HepG2 (cell line): ENCODE results near the gene DPM2. TPM values are rescaled to one million over a fixed set of nuclear protein-coding genes. Genes with fewer than 3 reads are reported as not detected.
A peak's percentile ranks its signal among the peaks of the same experiment; 100 is the strongest.

Experiments
- ARHGAP35 ChIP-seq: sonication (generic); formaldehyde crosslinking; IDR thresholded peaks from 2 replicates; pipeline ENCODE4 v1.9.0; 2022; ENCODE audit warnings: mild to moderate bottlenecking, inconsistent platforms, moderate library complexity, missing genetic modification reagents, borderline replicate concordance
- CBX2 ChIP-seq, 2 experiments: fragments of 200-600 bp in 1 of 2; sonication (generic); formaldehyde crosslinking in 1 of 2; IDR thresholded peaks; 2 replicates each; pipeline versions ENCODE4 v1.7.0 to v1.8.1; 2018 to 2022; ENCODE audit warnings: low read depth in 2 of 2, low read length in 1 of 2, mild to moderate bottlenecking in 1 of 2, missing genetic modification reagents in 1 of 2
- CREB1 ChIP-seq, 2 experiments: fragments of 450-650 bp in 1 of 2; IDR thresholded peaks; 2 replicates each; pipeline ENCODE4 v1.6.1; 2016 to 2017; ENCODE audit warnings: control low read depth in 1 of 2, mild to moderate bottlenecking in 1 of 2, missing compliant biosample characterization in 1 of 2, missing genetic modification characterization in 1 of 2
- DNMT3B ChIP-seq: conservative IDR thresholded peaks from 2 replicates; pipeline ENCODE4 v1.6.1; 2016; ENCODE audit warnings: missing biosample characterization, control low read depth
- ELF1 ChIP-seq: sonication (generic); formaldehyde crosslinking; IDR thresholded peaks from 2 replicates; pipeline ENCODE4 v1.4.0; 2020; ENCODE audit warnings: missing genetic modification reagents
- ERF ChIP-seq: IDR thresholded peaks from 2 replicates; pipeline ENCODE4 v1.6.1; 2018; ENCODE audit warnings: missing biosample characterization, missing genetic modification reagents
- KLF16 ChIP-seq, 2 experiments: sonication (generic) in 1 of 2; formaldehyde crosslinking in 1 of 2; IDR thresholded peaks; 2 replicates each; pipeline versions ENCODE4 v1.6.1 to v1.8.0; 2016 to 2023; ENCODE audit warnings: missing genetic modification reagents in 2 of 2, missing compliant biosample characterization in 1 of 2
- NCOR1 ChIP-seq: fragments of 200-600 bp; sonication (generic); IDR thresholded peaks from 2 replicates; pipeline ENCODE4 v1.7.0; 2017; ENCODE audit warnings: antibody characterized with exemption, low read length, borderline replicate concordance
- NR2F6 ChIP-seq, 2 experiments: IDR thresholded peaks; 2 replicates each; pipeline ENCODE4 v1.6.1; 2016; ENCODE audit warnings: antibody characterized with exemption in 1 of 2, mild to moderate bottlenecking in 1 of 2
- TRIM22 ChIP-seq: fragments of 450-650 bp; IDR thresholded peaks from 2 replicates; pipeline ENCODE4 v1.6.1; 2017
- TRIM24 ChIP-seq: sonication (generic); formaldehyde crosslinking; IDR thresholded peaks from 2 replicates; pipeline ENCODE4 v1.8.0; 2022; ENCODE audit warnings: mild to moderate bottlenecking, missing genetic modification reagents
- TSC22D2 ChIP-seq: sonication (generic); formaldehyde crosslinking; IDR thresholded peaks from 2 replicates; pipeline ENCODE4 v1.5.1; 2020; ENCODE audit warnings: missing genetic modification reagents, mild to moderate bottlenecking, borderline replicate concordance
- ZFP91 ChIP-seq: sonication (generic); formaldehyde crosslinking; IDR thresholded peaks from 2 replicates; pipeline ENCODE4 v1.9.0; 2022; ENCODE audit warnings: missing genetic modification reagents, mild to moderate bottlenecking, borderline replicate concordance
- ZFX ChIP-seq: sonication (generic); formaldehyde crosslinking; IDR thresholded peaks from 2 replicates; pipeline ENCODE4 v1.4.0; 2020; ENCODE audit warnings: mild to moderate bottlenecking, low read depth, missing genetic modification reagents, moderate library complexity
- ZNF124 ChIP-seq: sonication (generic); formaldehyde crosslinking; IDR thresholded peaks from 2 replicates; pipeline ENCODE4 v1.4.0; 2020; ENCODE audit warnings: missing genetic modification reagents
- ZNF563 ChIP-seq: sonication (generic); formaldehyde crosslinking; IDR thresholded peaks from 2 replicates; pipeline ENCODE4 v1.8.0; 2022; ENCODE audit warnings: mild to moderate bottlenecking, moderate library complexity, missing genetic modification reagents
- ZNF572 ChIP-seq: sonication (generic); formaldehyde crosslinking; IDR thresholded peaks from 2 replicates; pipeline ENCODE4 v1.5.1; 2020; ENCODE audit warnings: mild to moderate bottlenecking, missing genetic modification reagents
- ZNF607 ChIP-seq: sonication (generic); formaldehyde crosslinking; IDR thresholded peaks from 2 replicates; pipeline ENCODE4 v1.5.1; 2020; ENCODE audit warnings: missing genetic modification reagents, mild to moderate bottlenecking, borderline replicate concordance
- polyA plus RNA-seq, 8 experiments: library from polyadenylated mRNA; depleted of rRNA in 3 of 8; stranded (reverse) in 7 of 8; unstranded in 1 of 8; fragments of >200 nt; fragmentation: Illumina TruSeq in 4 of 8; extraction: Trizol in 4 of 8; gene quantifications; 2 replicates each; pipeline versions ENCODE4 v1.2.1 to v1.2.3, GENCODE V29; 2011 to 2016; ENCODE audit warnings: low read depth in 4 of 8, missing spikeins in 1 of 8, mixed read lengths in 1 of 8; ENCODE audit not compliant: insufficient read depth in 1 of 8
- total RNA-seq, 5 experiments: library from RNA; depleted of rRNA; stranded (reverse); fragments of >200 nt; fragmentation: Illumina TruSeq; extraction: Trizol; gene quantifications; 2 replicates each; pipeline ENCODE4 v1.2.3, GENCODE V29; 2016; ENCODE audit warnings: low read depth in 1 of 5
- TF ChIP-seq, protein P1 (sequence below): IDR thresholded peaks from 2 replicates; pipeline ENCODE4 v1.6.1; 2012; ENCODE audit warnings: low read length, improper control_type of control experiment
- TF ChIP-seq, protein P2 (sequence below): sonication (generic); formaldehyde crosslinking; conservative IDR thresholded peaks from 2 replicates; pipeline ENCODE4 v1.8.0; 2022; ENCODE audit warnings: mild to moderate bottlenecking, moderate library complexity, missing genetic modification reagents

DPM2 gene
- total and polyA plus RNA-seq, 2 of the 13 experiments (the other 11 are each of a cell fraction or from before 2014, with no cell fraction given) = 24.8 to 35.3 TPM

DNA sequence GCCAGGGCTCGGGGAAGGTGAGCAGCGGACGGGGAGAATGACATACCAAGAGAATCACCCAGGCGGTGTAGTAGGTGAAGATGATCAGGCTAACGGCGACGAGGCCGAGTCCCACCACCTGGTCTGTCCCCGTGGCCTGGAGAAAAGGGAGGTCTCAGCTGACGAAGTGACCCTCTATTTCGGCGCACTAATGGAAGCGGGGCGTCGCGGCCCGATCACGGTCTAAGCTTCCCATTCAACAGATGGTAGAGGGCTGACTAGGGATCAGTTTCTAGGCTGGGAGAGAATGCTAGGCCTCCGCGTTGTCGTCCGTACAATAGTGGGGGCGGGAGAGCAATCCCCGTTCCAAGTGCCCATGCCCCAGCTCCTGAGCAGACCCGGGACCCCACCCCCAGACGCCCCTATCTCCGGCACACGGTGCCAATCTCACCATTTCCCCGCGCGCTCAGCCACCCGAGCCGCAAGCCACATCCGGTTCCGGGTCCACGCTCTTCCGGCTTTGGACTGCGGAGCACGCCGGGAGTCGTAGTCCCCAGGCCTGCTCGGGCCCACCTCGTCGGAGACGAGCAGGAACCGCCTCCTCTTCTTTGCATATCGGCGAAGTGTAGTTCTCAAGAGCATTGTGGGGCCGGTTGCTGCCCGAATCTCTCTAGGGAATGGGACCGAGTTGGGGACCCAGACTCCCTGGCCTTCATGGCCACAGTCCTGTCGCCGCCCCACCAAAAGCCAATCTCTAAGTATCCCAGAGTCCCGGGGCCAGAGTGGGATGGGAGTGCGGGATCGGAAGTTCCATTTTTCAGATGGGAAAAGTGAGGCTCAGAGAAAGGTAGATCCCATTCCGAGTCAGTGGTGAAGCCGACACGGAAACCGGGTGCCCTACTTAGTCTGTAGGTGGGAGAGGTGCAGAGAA, at the start of gene DPM2 (continued):
- TF ChIP-seq, protein P1, sequence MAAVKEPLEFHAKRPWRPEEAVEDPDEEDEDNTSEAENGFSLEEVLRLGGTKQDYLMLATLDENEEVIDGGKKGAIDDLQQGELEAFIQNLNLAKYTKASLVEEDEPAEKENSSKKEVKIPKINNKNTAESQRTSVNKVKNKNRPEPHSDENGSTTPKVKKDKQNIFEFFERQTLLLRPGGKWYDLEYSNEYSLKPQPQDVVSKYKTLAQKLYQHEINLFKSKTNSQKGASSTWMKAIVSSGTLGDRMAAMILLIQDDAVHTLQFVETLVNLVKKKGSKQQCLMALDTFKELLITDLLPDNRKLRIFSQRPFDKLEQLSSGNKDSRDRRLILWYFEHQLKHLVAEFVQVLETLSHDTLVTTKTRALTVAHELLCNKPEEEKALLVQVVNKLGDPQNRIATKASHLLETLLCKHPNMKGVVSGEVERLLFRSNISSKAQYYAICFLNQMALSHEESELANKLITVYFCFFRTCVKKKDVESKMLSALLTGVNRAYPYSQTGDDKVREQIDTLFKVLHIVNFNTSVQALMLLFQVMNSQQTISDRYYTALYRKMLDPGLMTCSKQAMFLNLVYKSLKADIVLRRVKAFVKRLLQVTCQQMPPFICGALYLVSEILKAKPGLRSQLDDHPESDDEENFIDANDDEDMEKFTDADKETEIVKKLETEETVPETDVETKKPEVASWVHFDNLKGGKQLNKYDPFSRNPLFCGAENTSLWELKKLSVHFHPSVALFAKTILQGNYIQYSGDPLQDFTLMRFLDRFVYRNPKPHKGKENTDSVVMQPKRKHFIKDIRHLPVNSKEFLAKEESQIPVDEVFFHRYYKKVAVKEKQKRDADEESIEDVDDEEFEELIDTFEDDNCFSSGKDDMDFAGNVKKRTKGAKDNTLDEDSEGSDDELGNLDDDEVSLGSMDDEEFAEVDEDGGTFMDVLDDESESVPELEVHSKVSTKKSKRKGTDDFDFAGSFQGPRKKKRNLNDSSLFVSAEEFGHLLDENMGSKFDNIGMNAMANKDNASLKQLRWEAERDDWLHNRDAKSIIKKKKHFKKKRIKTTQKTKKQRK = no peak
- TF ChIP-seq TRIM24 (CRISPR knock-in tag) (no peak), ARHGAP35 (CRISPR knock-in tag) (no peak), TSC22D2 (CRISPR knock-in tag) (no peak), KLF16 (CRISPR knock-in tag; IDR thresholded peaks at IDR 0.05) (peak in 1 of 2 experiments; percentile 83; a peak in 2 of 4 replicates), CREB1 (IDR thresholded peaks at IDR 0.05) (no peak), CREB1 (CRISPR knock-in tag; IDR thresholded peaks at IDR 0.05) (peak; percentile 91; the same call in 1 of the 2 replicates), ZFP91 (CRISPR knock-in tag) (peak; percentile 64; the same call in 1 of the 2 replicates), ZNF563 (CRISPR knock-in tag) (peak; percentile 41; the same call in 1 of the 2 replicates), TRIM22 (no peak), ZNF572 (CRISPR knock-in tag) (peak; percentile 88; the same call in 1 of the 2 replicates), CBX2 (IDR thresholded peaks at IDR 0.05; ENCODE audit: low read depth, low read length) (no peak), CBX2 (CRISPR knock-in tag; IDR thresholded peaks at IDR 0.05; ENCODE audit: low read depth) (no peak), ERF (CRISPR knock-in tag) (peak; percentile 70; the same call in 1 of the 2 replicates), ZNF124 (CRISPR knock-in tag) (no peak), ZFX (peak; percentile 91), NCOR1 (no peak), NR2F6 (IDR thresholded peaks at IDR 0.05) (no peak), NR2F6 (CRISPR knock-in tag; IDR thresholded peaks at IDR 0.05) (no peak), DNMT3B (no peak), ELF1 (CRISPR knock-in tag) (peak; percentile 98), ZNF607 (CRISPR knock-in tag) (peak; percentile 69)
- TF ChIP-seq, protein P2, sequence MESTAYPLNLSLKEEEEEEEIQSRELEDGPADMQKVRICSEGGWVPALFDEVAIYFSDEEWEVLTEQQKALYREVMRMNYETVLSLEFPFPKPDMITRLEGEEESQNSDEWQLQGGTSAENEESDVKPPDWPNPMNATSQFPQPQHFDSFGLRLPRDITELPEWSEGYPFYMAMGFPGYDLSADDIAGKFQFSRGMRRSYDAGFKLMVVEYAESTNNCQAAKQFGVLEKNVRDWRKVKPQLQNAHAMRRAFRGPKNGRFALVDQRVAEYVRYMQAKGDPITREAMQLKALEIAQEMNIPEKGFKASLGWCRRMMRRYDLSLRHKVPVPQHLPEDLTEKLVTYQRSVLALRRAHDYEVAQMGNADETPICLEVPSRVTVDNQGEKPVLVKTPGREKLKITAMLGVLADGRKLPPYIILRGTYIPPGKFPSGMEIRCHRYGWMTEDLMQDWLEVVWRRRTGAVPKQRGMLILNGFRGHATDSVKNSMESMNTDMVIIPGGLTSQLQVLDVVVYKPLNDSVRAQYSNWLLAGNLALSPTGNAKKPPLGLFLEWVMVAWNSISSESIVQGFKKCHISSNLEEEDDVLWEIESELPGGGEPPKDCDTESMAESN (CRISPR knock-in tag) = no peak
